ENCODE measurements around the gene CLDN5. TPM values are rescaled to one million over a fixed set of nuclear protein-coding genes. Genes with fewer than 3 reads are reported as not detected.

The CLDN5 gene
- total and polyA plus RNA-seq, 2 of the 8 experiments (the other 6 are each of a cell fraction or from before 2014, with no cell fraction given): 1.2 to 1.6 TPM

DNA sequence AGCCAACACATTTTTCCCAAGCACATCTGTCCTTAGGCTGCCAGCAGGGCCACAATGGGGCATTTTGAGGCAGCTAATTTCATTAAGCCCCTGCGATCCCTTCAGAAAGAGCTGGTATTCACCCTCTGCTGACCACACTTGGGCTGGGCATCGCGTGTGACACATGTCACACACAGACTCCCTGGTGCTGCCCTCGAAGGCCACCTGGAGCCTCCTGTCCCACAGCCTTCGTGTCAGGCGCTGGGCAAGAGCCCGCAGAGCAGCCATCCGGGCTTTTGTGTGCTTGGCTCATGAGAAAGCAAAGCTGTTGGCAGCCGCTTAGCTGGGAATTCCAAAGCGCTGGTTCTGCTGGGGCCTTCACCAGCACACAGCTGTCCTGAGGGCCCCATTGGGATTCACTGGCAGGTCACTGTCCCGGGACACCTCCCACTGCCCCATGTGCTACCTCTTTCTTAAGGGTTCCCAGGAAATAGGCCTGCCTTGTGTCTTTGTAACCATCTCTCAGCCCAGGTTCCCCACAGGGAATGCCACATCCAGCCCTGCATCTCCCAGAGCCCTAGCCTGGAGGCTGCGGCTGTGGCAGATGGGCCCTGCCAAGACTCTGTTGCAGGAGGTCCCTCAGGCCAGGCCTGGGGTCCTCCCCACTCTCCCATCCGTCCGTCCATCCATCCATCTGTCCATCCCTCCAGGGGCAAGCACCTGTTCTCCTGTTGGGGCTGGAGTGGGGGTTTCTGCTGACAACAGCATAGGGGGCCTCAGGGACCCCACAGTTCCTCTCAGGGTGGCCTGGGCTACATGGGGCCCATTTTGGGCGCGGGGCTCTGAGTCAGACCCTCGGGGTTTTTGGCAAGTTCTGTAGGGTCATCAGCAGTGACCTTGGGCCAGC, 4.9 kb downstream of the CLDN5 start:
- 95% methylated on average over 17 of the region's 17 CpGs; no CpG with 5 or more reads in 1 of the 2 experiments for WGBS, 2 experiments (ENCODE audit: extremely low coverage in 1 of 2, insufficient coverage in 1 of 2, insufficient read length in 1 of 2, insufficient replicate concordance in 2 of 2, low coverage in 1 of 2, low lambda C conversion rate in 2 of 2, missing lambda C conversion rate in 1 of 2)
- POLR2A ChIA-PET (ENCODE audit: partially characterized antibody): interaction anchor here (1.1 kb wide), 1 partner anchor 110 kb away, joined by 4 read pairs; no protein-coding TSS in a partner anchor
- no peak for DNase-seq (ENCODE audit: low read depth in 1 of 2, low spot score in 2 of 2)
- TF ChIP-seq KDM1A (IDR thresholded peaks at IDR 0.05; ENCODE audit: borderline replicate concordance, low read length) (no peak), HDAC6 (IDR thresholded peaks at IDR 0.05; ENCODE audit: low read depth, low read length) (no peak), SP1 (IDR thresholded peaks at IDR 0.05; ENCODE audit: low read depth, low read length) (no peak), MAFK (IDR thresholded peaks at IDR 0.05; ENCODE audit: low read depth, low read length) (no peak)
- TF ChIP-seq, protein P1, sequence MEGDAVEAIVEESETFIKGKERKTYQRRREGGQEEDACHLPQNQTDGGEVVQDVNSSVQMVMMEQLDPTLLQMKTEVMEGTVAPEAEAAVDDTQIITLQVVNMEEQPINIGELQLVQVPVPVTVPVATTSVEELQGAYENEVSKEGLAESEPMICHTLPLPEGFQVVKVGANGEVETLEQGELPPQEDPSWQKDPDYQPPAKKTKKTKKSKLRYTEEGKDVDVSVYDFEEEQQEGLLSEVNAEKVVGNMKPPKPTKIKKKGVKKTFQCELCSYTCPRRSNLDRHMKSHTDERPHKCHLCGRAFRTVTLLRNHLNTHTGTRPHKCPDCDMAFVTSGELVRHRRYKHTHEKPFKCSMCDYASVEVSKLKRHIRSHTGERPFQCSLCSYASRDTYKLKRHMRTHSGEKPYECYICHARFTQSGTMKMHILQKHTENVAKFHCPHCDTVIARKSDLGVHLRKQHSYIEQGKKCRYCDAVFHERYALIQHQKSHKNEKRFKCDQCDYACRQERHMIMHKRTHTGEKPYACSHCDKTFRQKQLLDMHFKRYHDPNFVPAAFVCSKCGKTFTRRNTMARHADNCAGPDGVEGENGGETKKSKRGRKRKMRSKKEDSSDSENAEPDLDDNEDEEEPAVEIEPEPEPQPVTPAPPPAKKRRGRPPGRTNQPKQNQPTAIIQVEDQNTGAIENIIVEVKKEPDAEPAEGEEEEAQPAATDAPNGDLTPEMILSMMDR (IDR thresholded peaks at IDR 0.05; ENCODE audit: control extremely low read depth in 1 of 3, insufficient read depth in 1 of 3, low read depth in 1 of 3, low read length in 3 of 3): no peak

More for the DNA sequence above, 4.9 kb downstream of the CLDN5 start:
- Histone ChIP-seq H3K27me3 (replicated peaks in 1 of 4; ENCODE audit: control insufficient read depth in 3 of 4, extremely low read depth in 1 of 4, insufficient read depth in 3 of 4, low read length in 3 of 4) (peaks cover 0 to 27% (median 20%) of the 10 kb centered on the region in 4 experiments; a peak in 6 of 7 replicates), H3K4me1 (replicated peaks in 1 of 4; ENCODE audit: control insufficient read depth in 3 of 4, insufficient read depth in 4 of 4, low read length in 3 of 4) (peaks cover 0 to 15% (median 13%) of the 10 kb centered on the region in 4 experiments; a peak in 6 of 7 replicates), H3K14ac (ENCODE audit: insufficient read length) (no peak overlapping the region), H4K8ac (ENCODE audit: extremely low read depth, insufficient read depth, low read length) (no peak overlapping the region), H3K18ac (ENCODE audit: extremely low read depth, low read length) (no peak overlapping the region), H2AK5ac (ENCODE audit: low read depth, low read length) (no peak overlapping the region), H4K5ac (ENCODE audit: insufficient read length, low read depth, low read length) (no peak overlapping the region), H3K36me3 (ENCODE audit: control insufficient read depth in 2 of 4, insufficient read depth in 4 of 4, low read length in 3 of 4) (peaks cover 2 to 17% (median 6%) of the 10 kb centered on the region in 4 experiments; a peak in 6 of 8 replicates), H3K23ac (ENCODE audit: insufficient read length) (no peak overlapping the region), H3K4ac (replicated peaks; ENCODE audit: insufficient read length, low read depth, low read length) (no peak overlapping the region), H2BK120ac (replicated peaks; ENCODE audit: low read depth, low read length) (no peak overlapping the region), H3K56ac (replicated peaks; ENCODE audit: insufficient read length, low read depth, low read length) (no peak overlapping the region), H3K79me2 (ENCODE audit: control insufficient read depth in 1 of 2, insufficient read depth in 2 of 2, low read length in 2 of 2) (no peaks in the 10 kb centered on the region), H3K9me3 (ENCODE audit: insufficient read depth in 2 of 2, low read depth in 1 of 2, low read length in 1 of 2) (no peaks in the 10 kb centered on the region), H3K4me2 (ENCODE audit: insufficient read depth in 1 of 2, low read depth in 2 of 2, low read length in 2 of 2) (no peak overlapping the region), H3K23me2 (ENCODE audit: low read depth, low read length) (peaks cover 14% of the 10 kb centered on the region; the same call in 1 of the 2 replicates), H4K91ac (replicated peaks; ENCODE audit: insufficient read length, low read length) (no peak overlapping the region), H3K79me1 (ENCODE audit: low read depth, low read length) (no peaks in the 10 kb centered on the region), H2BK15ac (ENCODE audit: low read length) (no peak overlapping the region), H2BK20ac (ENCODE audit: low read length) (no peak overlapping the region), H2BK5ac (ENCODE audit: low read depth, low read length) (no peak overlapping the region), H3K4me3 (ENCODE audit: extremely low read depth in 1 of 4, insufficient read depth in 2 of 4, low read depth in 3 of 4, low read length in 4 of 4) (no peak overlapping the region), H2BK12ac (ENCODE audit: low read depth, low read length) (no peak overlapping the region), H3K27ac (ENCODE audit: low read depth, low read length) (no peak overlapping the region), H2AFZ (ENCODE audit: low read length) (no peak overlapping the region), H3K9ac (replicated peaks in 1 of 4; ENCODE audit: extremely low read depth in 1 of 4, low read depth in 3 of 4, low read length in 3 of 4) (no peak overlapping the region), H4K20me1 (replicated peaks in 1 of 2; ENCODE audit: control insufficient read depth in 1 of 2, insufficient read depth in 2 of 2, low read length in 2 of 2) (peaks cover 0 to 18% of the 10 kb centered on the region in 2 experiments)
- no peak for FAIRE-seq
- CTCF ChIA-PET (ENCODE audit: partially characterized antibody): interaction anchor here (0.7 to 0.8 kb wide), 2 partner anchors 16 to 111 kb away, joined by 3 to 4 read pairs; no protein-coding TSS in a partner anchor

Data from H1 (cell line).